ENCODE data around the gene LRRC15.

- TF ChIP-seq TP53 (CRISPR knock-in tag; IDR thresholded peaks at IDR 0.05) (no peak), CTCF (IDR thresholded peaks at IDR 0.05) (no peak), ESRRA (CRISPR knock-in tag; IDR thresholded peaks at IDR 0.05; ENCODE audit: borderline replicate concordance) (no peak), E2F4 (CRISPR knock-in tag; IDR thresholded peaks at IDR 0.05; ENCODE audit: borderline replicate concordance, low read depth) (no peak), MLX (CRISPR knock-in tag; IDR thresholded peaks at IDR 0.05) (no peak), SP1 (CRISPR knock-in tag; conservative IDR thresholded peaks at IDR 0.05) (no peak)
These were observed 47.6 kb downstream of the LRRC15 start for GRCh38 chr3:194321693-194322640.

Data from WTC11 (cell line).